HG03097 (cell line): ENCODE data around the gene GRK1.

Experiments
- ATAC-seq: cut with Tn5 transposase; IDR thresholded peaks from one replicate; pipeline ENCODE4 v1.9.1; 2021; ENCODE audit not compliant: unreplicated experiment, low FRiP score

GRK1 gene

DNA sequence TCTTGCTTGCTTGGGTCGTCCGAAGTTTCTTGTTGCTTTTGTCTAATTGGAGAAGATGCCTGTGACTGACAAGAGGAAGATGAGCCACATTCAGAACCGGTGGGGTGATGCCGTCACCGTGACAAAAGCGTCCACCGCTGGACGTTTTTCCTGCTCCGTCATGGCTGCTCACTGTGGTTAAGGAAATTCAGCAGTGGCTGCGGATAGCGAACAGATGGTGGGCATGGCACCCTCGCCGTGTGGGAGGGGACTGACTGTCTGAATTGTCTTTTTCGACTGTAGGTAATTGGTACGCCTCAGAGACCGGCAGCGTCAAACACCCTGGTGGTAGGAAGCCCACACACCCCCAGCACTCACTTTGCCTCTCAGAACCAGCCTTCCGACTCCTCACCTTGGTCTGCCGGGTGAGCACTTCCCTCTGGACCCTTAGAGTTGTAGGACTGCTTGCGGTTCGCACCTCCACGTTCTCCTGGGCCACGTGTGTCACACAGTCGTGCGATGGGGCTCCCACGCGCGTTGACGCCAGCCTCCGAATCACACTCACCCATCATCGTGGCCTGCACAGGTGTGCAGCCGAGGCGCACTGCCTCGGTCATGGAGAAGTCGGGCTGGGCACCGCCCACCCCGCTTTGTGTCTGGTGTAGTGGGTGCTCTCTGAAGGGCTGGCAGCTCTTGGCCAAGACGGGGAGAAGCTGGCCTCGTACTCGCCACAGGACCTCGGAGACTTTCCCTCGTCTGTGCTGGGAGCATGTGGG is 35.5 kb upstream of the GRK1 start:
- ATAC-seq = no peak

DNA sequence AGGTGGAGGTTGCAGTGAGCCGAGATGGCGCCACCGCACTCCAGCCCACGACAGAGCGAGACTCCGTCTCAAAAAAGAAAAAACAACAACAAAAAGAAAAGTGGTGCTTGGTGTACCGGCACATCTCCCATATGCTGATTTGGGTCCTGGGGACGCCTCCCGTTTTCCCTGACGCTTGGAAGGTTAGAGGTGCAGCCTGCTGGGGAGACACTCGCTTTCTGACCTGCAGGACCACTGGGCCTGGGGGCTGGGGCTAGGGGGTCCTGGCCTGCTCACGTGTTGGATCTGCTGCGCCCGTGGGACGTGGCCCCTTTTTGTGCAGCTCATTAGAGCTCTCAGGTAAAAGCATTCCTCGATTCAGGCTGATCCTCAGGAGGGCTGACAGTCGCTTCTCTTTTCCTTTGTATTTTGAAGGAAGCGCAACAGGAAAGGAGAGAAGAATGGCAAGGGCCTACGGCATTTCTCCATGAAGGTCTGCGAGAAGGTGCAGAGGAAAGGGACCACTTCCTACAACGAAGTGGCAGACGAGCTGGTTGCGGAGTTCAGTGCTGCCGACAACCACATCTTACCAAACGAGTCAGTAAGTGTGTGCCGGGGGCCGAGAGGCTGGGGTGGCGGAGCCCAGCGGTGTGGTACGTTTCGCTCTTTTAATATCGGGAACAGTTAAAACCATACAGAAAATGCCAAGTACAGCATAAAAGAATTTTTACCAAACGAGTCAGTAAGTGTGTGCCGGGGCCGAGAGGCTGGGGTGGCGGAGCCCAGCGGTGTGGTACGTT is 34.1 kb upstream of the GRK1 start:
- no peak for ATAC-seq

DNA sequence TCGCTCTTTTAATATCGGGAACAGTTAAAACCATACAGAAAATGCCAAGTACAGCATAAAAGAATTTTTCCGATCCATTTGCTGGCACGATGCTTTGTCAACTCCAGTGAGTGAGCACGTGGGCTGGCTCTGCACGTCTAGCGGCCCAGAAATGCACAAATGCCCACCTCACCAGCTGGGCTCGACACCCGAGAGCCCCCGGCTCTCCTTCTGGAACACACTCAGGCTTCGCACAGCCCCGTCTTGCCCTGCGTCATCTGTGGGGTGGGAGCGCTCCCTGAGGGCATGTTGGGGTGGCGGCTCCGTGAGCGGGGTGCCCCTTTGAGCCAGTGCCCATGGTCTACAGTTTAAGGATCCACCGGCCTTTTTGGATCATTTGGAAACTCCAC is 33.5 kb upstream of the GRK1 start:
- ATAC-seq = no peak

DNA sequence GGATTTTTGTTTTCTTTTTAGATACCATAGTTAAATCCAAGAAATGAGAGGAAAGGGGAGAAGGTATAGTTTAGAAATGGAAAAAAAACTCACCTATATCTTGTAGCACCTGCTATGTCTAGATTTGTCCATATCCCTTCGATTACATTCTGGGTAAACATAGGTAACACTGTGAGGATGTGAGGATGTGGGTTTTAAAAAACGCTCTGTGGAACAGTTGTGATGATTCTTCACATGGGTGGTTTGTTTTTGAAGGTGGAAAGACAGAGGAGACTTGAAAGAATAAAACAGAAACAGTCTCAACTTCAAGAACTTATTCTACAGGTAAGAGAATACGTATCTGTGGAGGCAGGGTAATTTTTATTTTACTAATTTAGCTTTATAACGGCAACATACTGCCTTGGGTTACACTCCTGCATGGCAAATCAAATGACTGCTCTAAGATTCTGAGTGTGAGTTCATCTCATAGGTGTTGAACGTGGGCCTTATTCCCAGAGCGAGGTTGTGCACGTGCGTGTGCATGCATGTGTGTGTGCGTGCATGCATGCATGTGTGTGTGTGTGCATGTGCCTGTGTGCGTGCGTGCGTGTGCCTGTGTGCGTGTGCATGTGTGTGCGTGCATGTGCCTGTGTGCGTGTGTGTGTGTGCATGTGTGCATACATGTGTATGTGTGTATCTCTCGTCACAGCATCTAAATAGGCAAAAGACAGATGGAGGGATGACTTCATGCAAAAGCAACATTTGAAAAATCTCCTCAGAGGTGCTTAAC is 32.6 kb upstream of the GRK1 start:
- ATAC-seq = no peak

DNA sequence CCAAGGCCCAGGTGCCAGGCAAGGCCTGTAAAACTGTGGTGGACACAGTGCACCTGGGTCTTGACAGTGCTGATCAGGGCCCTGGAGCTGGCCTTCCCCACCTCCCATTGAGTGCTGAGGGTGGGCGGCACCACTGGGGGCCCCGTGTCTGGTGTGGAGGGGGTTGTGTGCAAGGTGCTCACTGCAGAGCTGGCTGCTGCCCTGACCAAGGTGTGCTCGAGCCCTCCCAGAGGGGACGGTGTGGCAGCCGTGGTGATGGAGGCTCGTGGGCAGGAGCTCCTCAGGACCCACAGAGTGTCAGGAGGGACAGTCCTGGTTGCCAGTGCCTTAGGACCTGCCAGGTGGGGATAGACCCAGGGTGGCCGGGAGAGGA is 32.0 kb upstream of the GRK1 start:
- no peak for ATAC-seq

DNA sequence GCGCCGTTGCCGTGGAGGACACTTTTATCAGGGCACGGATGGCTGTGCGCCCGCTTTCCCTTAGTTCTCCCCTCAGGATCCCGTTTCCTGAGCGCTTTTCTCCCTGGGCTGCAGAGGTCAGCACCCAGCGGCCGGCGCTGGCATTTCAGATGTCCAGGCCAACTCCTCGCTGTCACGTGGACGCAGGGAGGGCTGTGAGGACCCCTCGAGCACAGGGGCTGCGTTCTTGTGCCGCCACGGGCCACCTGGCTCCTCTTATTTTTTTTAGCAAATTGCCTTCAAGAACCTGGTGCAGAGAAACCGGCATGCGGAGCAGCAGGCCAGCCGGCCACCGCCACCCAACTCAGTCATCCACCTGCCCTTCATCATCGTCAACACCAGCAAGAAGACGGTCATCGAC is 31.3 kb upstream of the GRK1 start:
- ATAC-seq = no peak

DNA sequence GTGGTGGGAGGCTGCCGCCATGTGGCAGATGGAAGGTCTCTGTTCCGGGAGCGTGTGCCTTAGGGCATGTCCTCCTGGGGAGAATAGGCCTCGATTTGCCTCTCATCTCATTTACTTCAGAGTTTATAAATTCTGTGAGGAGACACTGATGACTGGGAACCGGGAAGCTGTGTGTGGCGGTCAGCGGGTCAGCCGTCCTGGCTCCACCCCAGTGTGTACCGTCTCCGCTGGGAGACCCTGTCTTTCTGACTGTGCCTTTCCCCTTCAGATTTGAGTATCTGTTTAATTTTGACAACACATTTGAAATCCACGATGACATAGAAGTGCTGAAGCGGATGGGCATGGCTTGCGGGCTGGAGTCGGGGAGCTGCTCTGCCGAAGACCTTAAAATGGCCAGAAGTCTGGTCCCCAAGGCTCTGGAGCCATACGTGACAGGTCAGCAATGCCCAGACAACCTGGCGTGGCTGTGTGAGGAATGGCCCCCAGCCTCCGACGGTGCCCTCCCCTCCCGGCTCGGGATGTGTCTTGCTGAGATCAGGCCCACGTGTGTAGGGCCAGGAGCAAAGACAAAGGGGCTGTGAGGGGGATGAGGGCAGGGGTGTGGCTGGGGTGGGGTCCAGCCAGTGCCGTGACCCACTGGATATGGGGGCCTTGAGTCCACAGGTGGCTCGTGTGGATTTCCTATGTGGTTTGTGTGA is 30.6 kb upstream of the GRK1 start:
- no peak for ATAC-seq

DNA sequence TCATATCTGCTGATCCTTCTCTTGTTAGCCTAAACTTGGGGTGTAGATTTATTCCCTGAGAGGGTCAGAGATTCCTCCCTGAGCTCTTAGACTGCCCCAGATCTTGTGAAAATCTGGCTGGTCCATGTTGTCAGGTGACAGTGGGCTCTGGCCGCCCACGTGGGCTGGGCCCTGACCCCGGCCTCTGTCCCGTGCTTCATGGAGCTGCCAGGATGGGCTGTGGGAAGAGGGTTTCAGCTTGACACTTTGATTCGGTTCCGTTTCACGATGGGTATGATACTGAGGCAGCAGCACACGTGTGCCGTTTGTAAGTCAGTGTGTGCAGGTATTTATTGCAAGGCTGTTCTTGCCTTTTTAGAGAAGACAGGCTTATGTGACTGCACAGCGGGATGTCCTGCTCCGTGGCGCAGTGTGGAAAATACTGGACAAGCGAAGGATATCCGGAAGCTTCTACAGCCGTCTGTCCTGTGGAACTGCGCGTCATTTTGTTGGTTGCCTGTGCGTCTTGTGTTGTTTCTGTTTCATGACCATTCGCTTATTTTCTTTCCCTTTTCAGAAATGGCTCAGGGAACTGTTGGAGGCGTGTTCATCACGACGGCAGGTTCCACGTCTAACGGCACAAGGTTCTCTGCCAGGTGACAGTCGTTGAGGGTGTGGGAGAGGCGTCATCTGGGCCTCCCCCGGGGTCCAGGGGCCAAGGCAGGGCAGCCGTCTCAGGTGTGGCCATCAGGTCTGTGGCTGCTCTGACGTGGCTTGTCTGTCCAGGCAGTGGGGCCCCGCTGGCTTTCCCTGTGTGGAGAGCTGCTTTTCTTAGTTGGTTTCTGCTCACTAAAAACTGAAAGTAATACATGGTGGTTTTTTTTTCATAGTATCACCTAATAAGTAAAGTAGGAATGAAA is 29.5 kb upstream of the GRK1 start:
- ATAC-seq = no peak

DNA sequence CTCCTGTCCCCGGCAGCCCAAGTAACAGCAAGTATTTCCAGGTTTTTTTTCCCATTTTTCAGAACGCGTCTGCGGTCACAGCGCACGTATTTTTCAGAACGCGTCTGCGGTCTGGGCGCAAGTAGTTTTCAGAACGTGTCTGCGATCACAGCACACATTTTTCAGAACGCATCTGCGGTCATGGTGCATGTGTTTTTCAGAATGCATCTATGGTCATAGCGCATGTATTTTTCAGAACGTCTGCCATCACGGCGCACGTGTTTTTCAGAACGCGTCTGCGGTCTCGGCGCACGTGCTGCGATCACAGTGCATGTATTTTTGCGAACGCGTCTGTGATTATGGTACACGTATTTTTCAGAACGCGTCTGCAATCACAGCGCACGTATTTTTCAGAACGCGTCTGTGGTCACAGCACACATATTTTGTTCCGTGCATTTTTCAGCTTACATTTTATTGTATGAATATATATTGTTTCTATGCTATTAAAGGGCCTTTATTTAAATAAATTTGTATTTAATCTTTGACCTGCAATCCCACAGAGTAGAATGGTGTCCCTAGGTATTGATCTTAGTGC is 28.8 kb upstream of the GRK1 start:
- no peak for ATAC-seq

DNA sequence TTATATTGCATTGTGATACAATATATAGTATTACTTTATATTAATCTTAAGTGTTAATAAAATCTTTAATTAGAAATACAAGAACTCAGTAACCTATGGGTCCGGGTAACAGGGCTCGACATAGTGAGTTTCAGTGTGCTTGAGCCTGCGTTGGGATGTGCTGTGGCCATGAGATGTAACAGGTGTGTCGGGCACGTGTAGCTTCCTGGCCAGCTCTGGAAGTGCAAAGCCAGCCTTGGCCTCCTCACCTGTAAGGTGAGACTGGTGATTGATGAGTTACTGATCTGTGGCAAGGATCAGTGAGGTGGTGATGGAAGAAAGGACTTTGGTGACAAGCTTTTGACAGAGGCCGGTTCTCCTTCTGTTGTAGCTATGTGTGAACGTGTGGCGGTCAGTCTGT is 28.2 kb upstream of the GRK1 start:
- ATAC-seq = no peak

DNA sequence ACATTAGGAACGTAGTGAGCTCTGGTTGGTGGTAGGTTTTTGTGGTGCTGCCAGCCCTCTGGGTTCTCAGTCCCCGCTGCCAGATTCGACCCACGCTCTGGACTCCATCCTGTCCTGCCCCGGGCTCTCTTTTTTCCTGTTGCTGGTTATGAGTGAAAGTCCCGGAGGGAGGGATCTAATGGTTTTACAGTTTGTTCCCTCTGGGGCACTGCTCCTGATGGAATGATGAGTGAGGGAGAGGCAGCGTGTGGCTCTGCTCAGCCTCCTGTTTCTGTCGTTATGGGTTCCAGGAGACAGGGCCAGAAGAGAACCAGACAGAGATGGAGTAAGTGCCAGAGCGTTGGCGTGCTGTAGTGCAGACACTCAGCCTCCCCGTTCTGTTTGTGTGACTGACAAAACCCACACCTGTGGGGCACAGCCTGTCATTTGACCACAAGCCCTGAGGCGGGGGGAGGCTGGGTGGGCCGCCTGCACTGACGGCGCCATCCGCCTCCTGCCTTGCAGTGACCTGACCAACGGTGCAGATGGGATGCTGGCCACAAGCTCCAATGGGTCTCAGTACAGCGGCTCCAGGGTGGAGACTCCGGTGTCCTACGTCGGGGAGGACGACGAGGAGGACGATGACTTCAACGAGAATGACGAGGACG is 27.3 kb upstream of the GRK1 start:
- no peak for ATAC-seq

DNA sequence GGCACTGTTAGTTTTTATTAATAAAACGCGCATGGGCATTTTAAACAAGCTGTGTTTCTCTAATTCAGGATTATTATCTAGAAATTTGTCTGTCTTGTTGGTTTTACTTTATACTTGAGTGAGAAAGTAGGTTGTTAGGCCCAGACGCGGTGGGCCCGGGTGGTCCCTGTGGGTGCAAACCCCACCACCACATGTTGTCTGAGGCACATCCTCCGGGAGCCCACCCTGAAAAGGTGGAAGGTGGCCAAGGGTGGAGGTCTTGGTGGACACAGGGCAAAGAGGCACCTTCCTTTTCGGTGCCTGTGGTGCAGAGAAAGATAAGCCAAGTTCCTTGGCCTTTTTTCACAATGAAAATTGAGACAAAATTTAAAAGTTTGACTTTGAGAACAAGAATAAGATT is 25.6 kb upstream of the GRK1 start:
- ATAC-seq = no peak

DNA sequence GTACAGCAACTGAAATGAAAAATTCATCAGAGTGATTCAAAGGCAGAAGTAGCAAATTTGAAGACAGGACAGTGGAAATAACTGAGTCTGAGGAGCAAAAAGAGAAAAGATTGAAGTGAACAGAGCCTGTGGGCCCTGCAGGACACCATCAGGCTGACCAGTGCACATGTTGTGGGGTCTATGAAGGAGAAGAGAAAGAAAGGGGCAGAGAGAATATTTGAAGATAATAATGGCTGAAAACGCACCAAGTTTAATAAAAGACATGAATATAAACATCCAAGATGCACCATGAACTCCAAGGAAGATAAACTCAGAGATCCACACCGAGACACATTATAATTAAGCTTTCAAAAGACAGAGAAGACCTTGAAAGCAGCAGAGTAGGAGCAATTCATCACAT is 24.5 kb upstream of the GRK1 start:
- ATAC-seq = no peak

DNA sequence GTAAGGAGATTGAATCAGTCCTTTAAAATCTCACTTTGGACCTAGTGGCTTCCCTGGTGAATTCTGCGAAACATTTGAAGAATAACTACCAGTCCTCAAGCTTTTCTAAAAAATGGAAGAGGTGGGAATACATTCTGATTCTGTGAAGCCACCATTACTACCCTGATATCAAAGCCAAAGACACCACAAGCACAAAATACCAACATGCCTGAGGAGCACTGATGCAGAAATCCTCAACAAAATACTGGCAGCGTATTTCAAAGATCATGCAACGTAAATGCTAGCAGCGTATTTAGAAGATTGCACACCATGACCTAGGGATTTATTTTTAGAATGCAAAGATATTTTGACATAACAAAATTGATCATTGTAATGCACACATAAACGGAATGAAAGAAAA is 23.4 kb upstream of the GRK1 start:
- ATAC-seq = no peak

DNA sequence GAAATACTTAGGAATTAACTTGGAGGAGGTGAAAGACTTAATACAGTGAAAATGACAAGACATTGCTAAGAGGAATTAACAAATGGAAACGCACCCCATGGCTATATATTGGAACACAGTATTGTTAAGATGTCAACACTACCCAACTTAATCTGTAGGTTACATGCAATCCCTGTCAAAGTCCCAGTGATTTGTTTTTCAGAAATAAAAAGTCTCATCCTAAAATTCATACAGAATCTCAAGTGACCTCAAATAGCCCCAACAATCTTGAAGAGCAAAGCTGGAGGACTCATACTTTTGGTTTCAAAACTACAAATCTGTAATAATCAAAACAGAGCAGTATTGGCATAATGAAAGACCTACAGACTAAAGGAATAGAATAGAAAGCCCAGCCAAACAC is 22.2 kb upstream of the GRK1 start:
- ATAC-seq = no peak

DNA sequence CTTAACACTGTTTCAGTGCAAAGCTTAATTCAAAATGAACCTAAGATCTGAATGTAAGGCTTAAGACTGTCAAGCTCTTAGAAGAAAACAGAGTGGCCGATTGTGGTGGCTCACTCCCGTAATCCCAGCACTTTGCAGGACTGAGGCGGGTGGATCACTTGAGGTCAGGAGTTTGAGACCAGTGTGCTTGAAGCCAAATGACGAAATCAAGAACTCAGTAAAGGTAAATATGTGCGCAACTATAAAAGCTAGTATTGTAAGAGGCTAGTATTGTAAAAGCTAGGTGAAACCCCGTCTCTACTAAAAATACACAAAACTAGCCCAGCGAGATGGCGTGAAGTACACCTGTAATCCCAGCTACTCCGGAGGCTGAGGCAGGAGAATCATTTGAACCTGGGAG is 21.7 kb upstream of the GRK1 start:
- ATAC-seq = no peak

DNA sequence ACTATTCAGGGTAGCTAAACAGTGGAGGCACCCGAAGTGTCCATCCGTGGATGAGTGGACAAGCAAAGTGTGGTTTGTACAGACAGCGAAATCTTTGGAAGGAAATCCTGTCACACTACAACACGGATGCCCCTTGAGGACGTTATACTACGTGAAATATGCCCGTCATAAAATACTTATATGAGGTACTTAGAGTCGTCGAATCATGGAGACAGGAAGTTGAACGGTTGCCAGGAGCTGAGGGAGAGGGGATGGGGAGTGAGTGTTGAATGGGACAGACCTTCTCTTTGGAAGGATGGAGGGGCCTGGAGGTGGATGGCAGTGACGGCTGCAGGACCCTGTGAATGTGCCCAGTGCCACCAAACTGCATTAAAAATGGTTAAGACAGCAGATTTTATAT is 20.6 kb upstream of the GRK1 start:
- no peak for ATAC-seq

DNA sequence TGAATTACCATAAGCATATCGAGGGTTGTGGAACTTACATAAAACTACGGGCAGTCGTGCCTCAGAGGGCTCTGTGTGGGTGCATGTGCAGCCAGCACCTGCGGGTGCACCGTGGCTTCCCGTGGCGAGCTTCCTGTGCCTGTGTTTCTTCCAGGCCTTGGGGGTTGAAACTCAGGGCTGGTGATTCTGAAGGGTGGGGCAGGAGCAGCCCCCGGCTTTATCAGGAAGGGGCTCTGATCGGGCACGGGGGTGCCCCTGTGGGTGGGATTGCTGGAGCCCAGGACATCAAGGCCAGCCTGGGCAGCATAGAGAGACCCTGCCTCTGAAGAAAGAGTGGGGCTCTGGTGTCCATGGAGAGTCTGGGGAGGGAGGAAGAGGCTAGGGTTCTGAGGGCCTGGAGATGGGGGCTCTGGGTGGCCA is 20.1 kb upstream of the GRK1 start:
- ATAC-seq = no peak
